K562 (cell line): Measurements from ENCODE around the gene DGCR2. TPM values are rescaled to one million over a fixed set of nuclear protein-coding genes. Genes with fewer than 3 reads are reported as not detected.

Experiments
- CHD7 ChIP-seq: fragments of 200-600 bp; sonication (generic); IDR thresholded peaks from one replicate; pipeline ENCODE4 v1.6.1; 2012; ENCODE audit warnings: mild to moderate bottlenecking, low read depth, low read length, inconsistent platforms
- RERE ChIP-seq: sonication (generic); formaldehyde crosslinking; IDR thresholded peaks from 2 replicates; pipeline ENCODE4 v1.8.0; 2023; ENCODE audit warnings: missing genetic modification reagents, mild to moderate bottlenecking, borderline replicate concordance
- polyA plus RNA-seq, 8 experiments: library from polyadenylated mRNA; depleted of rRNA in 4 of 8; stranded (reverse) in 5 of 8; unstranded in 3 of 8; fragments of >200 nt; fragmentation: Nextera tagmentation in 2 of 8; fragmentation: Illumina TruSeq in 1 of 8; extraction: Ambion mirVana in 2 of 8; extraction: Trizol in 1 of 8; gene quantifications; 2 replicates each; pipeline versions ENCODE4 v1.2.1 to v1.2.3, GENCODE V29; 2011 to 2014; ENCODE audit warnings: inconsistent platforms in 1 of 8, missing spikeins in 1 of 8
- total RNA-seq, 7 experiments: library from RNA; depleted of rRNA in 6 of 7; stranded (reverse); fragments of >200 nt in 6 of 7; fragmentation: Illumina TruSeq in 2 of 7; extraction: Trizol in 2 of 7; gene quantifications; 2 replicates each; pipeline versions ENCODE4 v1.2.1 to v1.2.3, GENCODE V29; 2011 to 2021; ENCODE audit warnings: low replicate concordance in 1 of 7

DGCR2 gene
- total and polyA plus RNA-seq, 9 of the 15 experiments (the other 6 are each of a cell fraction or from before 2014, with no cell fraction given), result 0.69 to 101 (median 56.4) TPM

DNA sequence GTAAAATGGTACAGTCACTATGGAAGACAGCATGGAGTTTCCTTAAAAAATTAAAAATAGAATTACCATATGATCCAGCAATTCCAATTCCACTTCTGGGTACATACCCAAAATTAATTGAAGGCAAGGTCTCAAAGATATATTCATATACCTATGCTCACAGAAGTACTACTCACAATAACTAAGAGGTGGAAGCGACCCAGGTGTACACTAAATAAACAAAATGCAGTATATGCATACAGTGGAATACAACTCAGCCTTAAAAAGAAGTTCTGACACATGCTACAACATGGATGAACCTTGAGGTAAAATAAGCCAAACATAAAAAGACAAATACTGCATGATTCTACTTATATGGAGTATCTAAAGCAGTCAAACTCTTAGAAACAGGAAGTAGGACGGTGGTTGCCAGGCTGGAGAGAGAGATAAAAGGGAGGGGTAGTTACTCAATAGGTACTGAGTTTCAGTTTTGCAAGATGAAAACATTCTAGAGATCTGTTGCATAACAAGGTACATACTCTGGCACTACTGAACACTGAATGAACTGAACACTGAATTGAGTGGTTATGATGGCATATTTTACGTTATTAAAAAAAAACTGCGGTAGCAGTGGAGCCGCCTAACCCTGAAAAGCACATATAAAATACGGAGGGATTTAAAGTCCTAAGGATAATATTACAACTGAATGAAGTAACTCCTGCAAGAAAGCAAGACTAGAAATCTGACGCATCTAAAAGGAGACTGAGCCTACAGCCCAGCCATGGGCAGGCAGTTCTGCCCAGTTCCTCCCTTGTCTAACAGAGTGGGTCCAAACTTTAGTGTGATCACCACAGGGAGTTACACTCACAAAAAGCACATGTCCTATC lies 12.8 kb downstream of the DGCR2 start (continued):
- no peak for TF ChIP-seq RERE (CRISPR knock-in tag)
- TF ChIP-seq CHD7, result no peak
